DND-41 (cell line): ENCODE data around the gene MCOLN1.

Experiments used
- CTCF ChIP-seq: IDR thresholded peaks from 2 replicates; pipeline ENCODE4 v1.5.1; 2012; ENCODE audit warnings: borderline replicate concordance, low read length, moderate library complexity, mild to moderate bottlenecking; ENCODE audit not compliant: poor library complexity, severe bottlenecking; ENCODE audit errors: extremely low read depth
- EZH2 ChIP-seq: IDR thresholded peaks from 3 replicates; pipeline ENCODE4 v1.6.1; 2012; ENCODE audit warnings: borderline replicate concordance, low read depth, mild to moderate bottlenecking, moderate library complexity, low read length, inconsistent platforms; ENCODE audit not compliant: severe bottlenecking

- no peak for TF ChIP-seq CTCF
- TF ChIP-seq EZH2: no peak
Measured at GRCh38 chr19:7492142-7492541, 30.3 kb upstream of the MCOLN1 start.
